GM12878 (cell line): ENCODE measurements around the gene PRDM16. TPM values are rescaled to one million over a fixed set of nuclear protein-coding genes. Genes with fewer than 3 reads are reported as not detected.

ENCODE experiments used
- ATAC-seq: fragments of 200-7000 bp; cut with Tn5 transposase; 3 replicates; pipeline ENCODE4 v1.9.1; 2020; ENCODE audit warnings: mild to moderate bottlenecking, moderate library complexity
- BruUV-seq: library from RNA; stranded (reverse); fragments of 400-500 nt; replicated peaks from 2 replicates; lab custom pipeline; 2021; lab: Mats Ljungman, UMichigan
- CTCF ChIA-PET: fragments of 300-600 bp; sonication (Branson Sonifier 250); formaldehyde crosslinking; extraction: SDS; loops from one replicate; lab custom pipeline; 2021; ENCODE audit warnings: inconsistent platforms; lab: Yijun Ruan, JAX
- POLR2A ChIA-PET: fragments of 350-600 bp; formaldehyde crosslinking; extraction: SDS; loops from one replicate; lab custom pipeline; 2021; ENCODE audit warnings: inconsistent platforms; lab: Charles Lee
- RAD21 ChIA-PET: fragments of 300-600 bp; sonication (Branson Sonifier 250); formaldehyde crosslinking; loops from one replicate; lab custom pipeline; 2023; ENCODE audit warnings: antibody characterized with exemption; ENCODE audit not compliant: unreplicated experiment; lab: Charles Lee
- SMC1A ChIA-PET: fragments of 300-600 bp; sonication (Branson Sonifier 250); formaldehyde crosslinking; loops from one replicate; lab custom pipeline; 2023; ENCODE audit not compliant: unreplicated experiment, uncharacterized antibody; lab: Charles Lee
- DNase-seq: peaks from one replicate; pipeline ENCODE4 v3.0.0-alpha.2; 2011; ENCODE audit warnings: low read depth, low spot score
- FAIRE-seq: peaks from 3 replicates; lab custom pipeline; 2011; peaks lifted over from hg19 to GRCh38; lab: Jason Lieb, UNC
- H2AFZ ChIP-seq: 2 replicates; pipeline ENCODE4 v1.6.0; 2011; ENCODE audit warnings: low read depth, low read length, control low read depth; ENCODE audit not compliant: control insufficient read depth
- H3K27ac ChIP-seq: 2 replicates; pipeline ENCODE4 v1.5.1; 2011; ENCODE audit warnings: control low read depth; ENCODE audit not compliant: control insufficient read depth, insufficient read depth
- H3K27me3 ChIP-seq, 2 experiments: replicated peaks in 1 of 2; 2 replicates each; pipeline versions ENCODE4 v1.6.0 to v1.6.1; 2011; ENCODE audit warnings: low read length in 1 of 2; ENCODE audit not compliant: control insufficient read depth in 2 of 2, insufficient read depth in 2 of 2
- H3K36me3 ChIP-seq, 2 experiments: 2 replicates each; pipeline ENCODE4 v1.5.1; 2011; ENCODE audit warnings: low read length in 1 of 2; ENCODE audit not compliant: control insufficient read depth in 2 of 2, insufficient read depth in 2 of 2
- H3K4me1 ChIP-seq: 2 replicates; pipeline ENCODE4 v1.6.1; 2011; ENCODE audit warnings: mild to moderate bottlenecking, low read length, moderate library complexity, mixed read lengths; ENCODE audit not compliant: control insufficient read depth, insufficient read depth
- H3K4me2 ChIP-seq: 2 replicates; pipeline ENCODE4 v1.6.0; 2011; ENCODE audit warnings: control low read depth; ENCODE audit not compliant: control insufficient read depth, insufficient read depth
- H3K4me3 ChIP-seq: fragments of 200-600 bp; sonication (generic); 2 replicates; pipeline ENCODE4 v1.5.1; 2016
- H3K79me2 ChIP-seq: 2 replicates; pipeline ENCODE4 v1.6.0; 2011; ENCODE audit warnings: low read length; ENCODE audit not compliant: control insufficient read depth, insufficient read depth
- H3K9ac ChIP-seq: 2 replicates; pipeline ENCODE4 v1.8.0; 2011; ENCODE audit warnings: low read length, control low read depth, mixed read lengths; ENCODE audit not compliant: control insufficient read depth, insufficient read depth
- H3K9me3 ChIP-seq: replicated peaks from 3 replicates; pipeline ENCODE4 v1.5.1; 2011; ENCODE audit warnings: mild to moderate bottlenecking, low read length; ENCODE audit not compliant: control insufficient read depth, insufficient read depth
- H4K20me1 ChIP-seq: 2 replicates; pipeline ENCODE4 v1.6.0; 2011; ENCODE audit not compliant: control insufficient read depth, insufficient read depth
- EED ChIP-seq: sonication (generic); IDR thresholded peaks from 2 replicates; pipeline ENCODE4 v1.6.1; 2016; ENCODE audit warnings: antibody characterized with exemption, low read depth
- ELK1 ChIP-seq: IDR thresholded peaks from 2 replicates; pipeline ENCODE4 v1.6.1; 2012; ENCODE audit warnings: low read depth, low read length, improper control_type of control experiment
- HDAC6 ChIP-seq: fragments of 200-600 bp; sonication (generic); IDR thresholded peaks from one replicate; pipeline ENCODE4 v1.8.0; 2017; ENCODE audit warnings: antibody characterized with exemption; ENCODE audit not compliant: unreplicated experiment
- LARP7 ChIP-seq: fragments of 450-650 bp; IDR thresholded peaks from 2 replicates; pipeline ENCODE4 v1.6.1; 2017; ENCODE audit warnings: mild to moderate bottlenecking
- MXI1 ChIP-seq: fragments of 150-350 bp; IDR thresholded peaks from 2 replicates; pipeline ENCODE4 v1.6.1; 2011; ENCODE audit warnings: low read depth, mild to moderate bottlenecking, inconsistent platforms, low read length, improper control_type of control experiment
- NFXL1 ChIP-seq: fragments of 450-650 bp; IDR thresholded peaks from 2 replicates; pipeline ENCODE4 v1.6.1; 2017; ENCODE audit warnings: antibody characterized with exemption, mild to moderate bottlenecking, borderline replicate concordance
- PAX5 ChIP-seq: IDR thresholded peaks from 2 replicates; pipeline ENCODE4 v1.6.1; 2011; ENCODE audit warnings: low read depth, low read length, borderline replicate concordance
- POLR2A ChIP-seq: IDR thresholded peaks from 2 replicates; pipeline ENCODE4 v1.6.1; 2011; ENCODE audit warnings: low read depth, mild to moderate bottlenecking, low read length
- RAD21 ChIP-seq: IDR thresholded peaks from 2 replicates; pipeline ENCODE4 v1.6.1; 2011; ENCODE audit warnings: mild to moderate bottlenecking, low read depth, low read length, moderate library complexity; ENCODE audit not compliant: insufficient read depth
- RAD51 ChIP-seq: fragments of 450-650 bp; IDR thresholded peaks from 2 replicates; pipeline ENCODE4 v1.6.1; 2016; ENCODE audit warnings: moderate library complexity, mild to moderate bottlenecking, inconsistent platforms
- RUNX3 ChIP-seq: IDR thresholded peaks from 2 replicates; pipeline ENCODE4 v1.6.1; 2012; ENCODE audit warnings: low read length, inconsistent platforms
- SMAD5 ChIP-seq: IDR thresholded peaks from 2 replicates; pipeline ENCODE4 v1.6.1; 2016; ENCODE audit warnings: antibody characterized with exemption, low read depth
- SREBF2 ChIP-seq: IDR thresholded peaks from 2 replicates; pipeline ENCODE4 v1.6.1; 2012; ENCODE audit warnings: mild to moderate bottlenecking, low read length
- SUZ12 ChIP-seq: fragments of 200-600 bp; sonication (generic); IDR thresholded peaks from one replicate; pipeline ENCODE4 v1.6.1; 2018; ENCODE audit warnings: antibody characterized with exemption, mild to moderate bottlenecking; ENCODE audit not compliant: unreplicated experiment
- ZBTB33 ChIP-seq: fragments of 450-650 bp; IDR thresholded peaks from 2 replicates; pipeline ENCODE4 v1.6.1; 2017; ENCODE audit warnings: mild to moderate bottlenecking
- ZNF207 ChIP-seq: fragments of 450-650 bp; IDR thresholded peaks from 2 replicates; pipeline ENCODE4 v1.6.1; 2014; ENCODE audit warnings: antibody characterized with exemption, mild to moderate bottlenecking, borderline replicate concordance
- ZNF24 ChIP-seq: fragments of 450-650 bp; IDR thresholded peaks from 2 replicates; pipeline ENCODE4 v1.6.1; 2017; ENCODE audit warnings: antibody characterized with exemption, mild to moderate bottlenecking
- ZNF384 ChIP-seq: IDR thresholded peaks from 2 replicates; pipeline ENCODE4 v1.6.1; 2012; ENCODE audit warnings: low read depth, mild to moderate bottlenecking, low read length, improper control_type of control experiment, borderline replicate concordance
- WGBS: methylation state at CpG from one replicate; pipeline ENCODE4 v1.1.6; 2016; ENCODE audit warnings: low lambda C conversion rate; ENCODE audit not compliant: insufficient replicate concordance, insufficient coverage; ENCODE audit errors: missing lambda C conversion rate; 5-methylcytosine and 5-hydroxymethylcytosine counted together
- in situ Hi-C: fragments of 300-500 bp; cut with MboI; formaldehyde crosslinking; loops from 9 replicates; pipeline ENCODE4 v1.14.3; 2018; ENCODE audit warnings: mixed read lengths
- intact Hi-C: fragments of 100-400 bp; cut with micrococcal nuclease; formaldehyde crosslinking; loops from one replicate; pipeline ENCODE4 v1.14.2; 2022; ENCODE audit not compliant: unreplicated experiment
- polyA plus RNA-seq, 11 experiments: library from polyadenylated mRNA; depleted of rRNA in 4 of 11; unstranded in 6 of 11; stranded (reverse) in 5 of 11; fragments of >200 nt; fragmentation: Nextera tagmentation in 4 of 11; fragmentation: Illumina TruSeq in 1 of 11; extraction: Ambion mirVana in 4 of 11; extraction: Trizol in 1 of 11; gene quantifications; 1 replicate in 1 of 11; 2 replicates in 10 of 11; pipeline versions ENCODE4 v1.2.1 to v1.2.3, GENCODE V29; 2011 to 2016; ENCODE audit warnings: inconsistent platforms in 2 of 11, missing spikeins in 2 of 11, low read depth in 1 of 11
- total RNA-seq, 4 experiments: library from RNA; depleted of rRNA in 3 of 4; stranded (reverse); fragments of >200 nt in 3 of 4; fragmentation: Illumina TruSeq in 1 of 4; extraction: Trizol in 1 of 4; gene quantifications; 2 replicates each; pipeline versions ENCODE4 v1.2.1 to v1.2.3, GENCODE V29; 2013 to 2021
- TF ChIP-seq, protein P1 (sequence below): fragments of 450-650 bp; conservative IDR thresholded peaks from 2 replicates; pipeline ENCODE4 v1.6.1; 2017; ENCODE audit warnings: mild to moderate bottlenecking, moderate library complexity
- TF ChIP-seq, protein P2 (sequence below): fragments of 450-650 bp; IDR thresholded peaks from 2 replicates; pipeline ENCODE4 v1.6.1; 2016; ENCODE audit warnings: mild to moderate bottlenecking

PRDM16 gene
- total and polyA plus RNA-seq, 10 of the 15 experiments (the other 5 are each of a cell fraction or from before 2014, with no cell fraction given): 0.03 TPM; not detected in 9

GRCh38 chr1:3267550-3268270 lies 198.7 kb downstream of the PRDM16 start:
- 74% methylated on average over 43 of the region's 43 CpGs for WGBS
- Histone ChIP-seq H3K4me1 (no peaks in the 10 kb centered on the region), H3K79me2 (no peaks in the 10 kb centered on the region), H3K4me2 (no peak overlapping the region), H3K27me3 (no peaks in the 10 kb centered on the region), H3K9me3 (no peaks in the 10 kb centered on the region; the same call in 2 of the 3 replicates), H2AFZ (no peak overlapping the region), H3K9ac (no peak overlapping the region), H3K27ac (no peak overlapping the region), H3K36me3 (no peaks in the 10 kb centered on the region), H4K20me1 (no peaks in the 10 kb centered on the region), H3K4me3 (no peak overlapping the region)
- FAIRE-seq (no peak), ATAC-seq (no peak), DNase-seq (no peak)
- intact Hi-C loops: no loop called here
- BruUV-seq: no TSS peak
- in situ Hi-C loops: no loop called here
- ChIA-PET POLR2A (no interaction called here), SMC1A (interaction anchor here (0.6 kb wide), 1 partner anchor 1400 kb away, joined by 3 read pairs; no protein-coding TSS in a partner anchor), RAD21 (no interaction called here), CTCF (no interaction called here)
- TF ChIP-seq RAD51 (no peak), MXI1 (no peak), HDAC6 (no peak), ZBTB33 (no peak), SMAD5 (no peak), ZNF207 (no peak), SUZ12 (no peak), RUNX3 (no peak), ZNF24 (no peak), ZNF384 (no peak), PAX5 (no peak), NFXL1 (no peak), SREBF2 (no peak), RAD21 (no peak), POLR2A (no peak), ELK1 (no peak), LARP7 (no peak), EED (no peak)
- TF ChIP-seq, protein P1, sequence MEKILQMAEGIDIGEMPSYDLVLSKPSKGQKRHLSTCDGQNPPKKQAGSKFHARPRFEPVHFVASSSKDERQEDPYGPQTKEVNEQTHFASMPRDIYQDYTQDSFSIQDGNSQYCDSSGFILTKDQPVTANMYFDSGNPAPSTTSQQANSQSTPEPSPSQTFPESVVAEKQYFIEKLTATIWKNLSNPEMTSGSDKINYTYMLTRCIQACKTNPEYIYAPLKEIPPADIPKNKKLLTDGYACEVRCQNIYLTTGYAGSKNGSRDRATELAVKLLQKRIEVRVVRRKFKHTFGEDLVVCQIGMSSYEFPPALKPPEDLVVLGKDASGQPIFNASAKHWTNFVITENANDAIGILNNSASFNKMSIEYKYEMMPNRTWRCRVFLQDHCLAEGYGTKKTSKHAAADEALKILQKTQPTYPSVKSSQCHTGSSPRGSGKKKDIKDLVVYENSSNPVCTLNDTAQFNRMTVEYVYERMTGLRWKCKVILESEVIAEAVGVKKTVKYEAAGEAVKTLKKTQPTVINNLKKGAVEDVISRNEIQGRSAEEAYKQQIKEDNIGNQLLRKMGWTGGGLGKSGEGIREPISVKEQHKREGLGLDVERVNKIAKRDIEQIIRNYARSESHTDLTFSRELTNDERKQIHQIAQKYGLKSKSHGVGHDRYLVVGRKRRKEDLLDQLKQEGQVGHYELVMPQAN: no peak
- TF ChIP-seq, protein P2, sequence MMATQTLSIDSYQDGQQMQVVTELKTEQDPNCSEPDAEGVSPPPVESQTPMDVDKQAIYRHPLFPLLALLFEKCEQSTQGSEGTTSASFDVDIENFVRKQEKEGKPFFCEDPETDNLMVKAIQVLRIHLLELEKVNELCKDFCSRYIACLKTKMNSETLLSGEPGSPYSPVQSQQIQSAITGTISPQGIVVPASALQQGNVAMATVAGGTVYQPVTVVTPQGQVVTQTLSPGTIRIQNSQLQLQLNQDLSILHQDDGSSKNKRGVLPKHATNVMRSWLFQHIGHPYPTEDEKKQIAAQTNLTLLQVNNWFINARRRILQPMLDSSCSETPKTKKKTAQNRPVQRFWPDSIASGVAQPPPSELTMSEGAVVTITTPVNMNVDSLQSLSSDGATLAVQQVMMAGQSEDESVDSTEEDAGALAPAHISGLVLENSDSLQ: no peak
